ENCODE data around the gene CHCHD3. TPM values are rescaled to one million over a fixed set of nuclear protein-coding genes. Genes with fewer than 3 reads are reported as not detected.

The CHCHD3 gene
- polyA plus RNA-seq, 2 of the 4 experiments (the other 2 are of a cell fraction), result 96.7 to 139 TPM

GRCh38 chr7:132980402-132980801 is 101.5 kb downstream of the CHCHD3 start:
- FAIRE-seq (no peak), DNase-seq (ENCODE audit: low read depth in 1 of 2, low spot score in 1 of 2) (no peak), ATAC-seq (no peak)
- ChIA-PET CTCF (no interaction called here), POLR2A (no interaction called here)
- 91% methylated on average over 1 of the region's 1 CpG for WGBS (ENCODE audit: missing lambda C conversion rate)
- Histone ChIP-seq H3K4me2 (no peak overlapping the region), H3K4me3 (no peak overlapping the region), H3K4me1 (no peaks in the 10 kb centered on the region), H3K9me3 (no peaks in the 10 kb centered on the region), H3K27ac (no peak overlapping the region)
- TF ChIP-seq BCL3 (IDR thresholded peaks at IDR 0.05) (no peak), HEYL (CRISPR knock-in tag; IDR thresholded peaks at IDR 0.05) (no peak), TFCP2L1 (CRISPR knock-in tag; IDR thresholded peaks at IDR 0.05) (no peak), JUN (IDR thresholded peaks at IDR 0.05) (no peak), SREBF2 (IDR thresholded peaks at IDR 0.05) (no peak), MAX (IDR thresholded peaks at IDR 0.05) (no peak), REST (IDR thresholded peaks at IDR 0.05) (no peak), GATA3 (IDR thresholded peaks at IDR 0.05; ENCODE audit: borderline replicate concordance) (no peak), ATOH8 (CRISPR knock-in tag; IDR thresholded peaks at IDR 0.05; ENCODE audit: low read depth) (no peak), E2F6 (IDR thresholded peaks at IDR 0.05; ENCODE audit: borderline replicate concordance, low read depth) (no peak), CTCF (IDR thresholded peaks at IDR 0.05) (no peak), SMC3 (IDR thresholded peaks at IDR 0.05) (no peak), NPAS2 (CRISPR knock-in tag; IDR thresholded peaks at IDR 0.05; ENCODE audit: borderline replicate concordance) (no peak), HOXA7 (CRISPR knock-in tag; IDR thresholded peaks at IDR 0.05) (no peak), CHD4 (IDR thresholded peaks at IDR 0.05; ENCODE audit: borderline replicate concordance) (no peak), CBX2 (IDR thresholded peaks at IDR 0.05; ENCODE audit: borderline replicate concordance, low read depth) (no peak), BHLHE40 (IDR thresholded peaks at IDR 0.05; ENCODE audit: low read depth, low read length) (no peak), EHF (CRISPR knock-in tag; IDR thresholded peaks at IDR 0.05) (no peak)

GRCh38 chr7:132979524-132979923 is 102.4 kb downstream of the CHCHD3 start:
- H3K4me3 ChIP-seq, result no peak overlapping the region
- H3K4me1 ChIP-seq, result no peaks in the 10 kb centered on the region
- H3K4me2 ChIP-seq, result no peak overlapping the region
- DNase-seq (ENCODE audit: low read depth in 1 of 2, low spot score in 1 of 2), result no peak
- no peak for FAIRE-seq
- ChIA-PET CTCF (no interaction called here), POLR2A (no interaction called here)
- no peak for TF ChIP-seq POLR2AphosphoS2 (conservative IDR thresholded peaks at IDR 0.05; ENCODE audit: low read length)
- TF ChIP-seq EHMT2 (IDR thresholded peaks at IDR 0.05; ENCODE audit: low read depth), result no peak
- TF ChIP-seq HOXB5 (CRISPR knock-in tag; IDR thresholded peaks at IDR 0.05), result no peak
- no peak for TF ChIP-seq MAFK (IDR thresholded peaks at IDR 0.05; ENCODE audit: partially characterized antibody)
- no peak for TF ChIP-seq FOSL2 (IDR thresholded peaks at IDR 0.05)
- TF ChIP-seq FOSL2 (CRISPR knock-in tag; IDR thresholded peaks at IDR 0.05), result no peak
- no peak for TF ChIP-seq NFE2L2 (conservative IDR thresholded peaks at IDR 0.05; ENCODE audit: low read length)
- TF ChIP-seq GATA3 (IDR thresholded peaks at IDR 0.05; ENCODE audit: borderline replicate concordance), result no peak
- TF ChIP-seq PBX3 (IDR thresholded peaks at IDR 0.05), result no peak
- TF ChIP-seq ZSCAN20 (CRISPR knock-in tag; IDR thresholded peaks at IDR 0.05), result no peak
- TF ChIP-seq HMGXB4 (CRISPR knock-in tag; IDR thresholded peaks at IDR 0.05; ENCODE audit: borderline replicate concordance), result no peak
- no peak for TF ChIP-seq SREBF2 (IDR thresholded peaks at IDR 0.05)
- no peak for TF ChIP-seq EHF (CRISPR knock-in tag; IDR thresholded peaks at IDR 0.05)
- no peaks in the 10 kb centered on the region for H3K9me3 ChIP-seq
- no peak for ATAC-seq
- H3K27ac ChIP-seq, result no peak overlapping the region
